ENCODE data around the gene TBX18.

TBX18 gene

GRCh38 chr6:84669945-84670344, 94.5 kb downstream of the TBX18 start:
- no peak for DNase-seq

GRCh38 chr6:84667252-84668213, 96.9 kb downstream of the TBX18 start:
- DNase-seq, result no peak

GRCh38 chr6:84665401-84665800, 99.0 kb downstream of the TBX18 start:
- no peak for DNase-seq

- no peak for DNase-seq
Measured at GRCh38 chr6:84663866-84664265, 100.5 kb downstream of the TBX18 start.

- DNase-seq, result no peak
Measured at GRCh38 chr6:84657486-84657885, 106.9 kb downstream of the TBX18 start.

- no peak for DNase-seq
Measured at GRCh38 chr6:84657025-84657424, 107.4 kb downstream of the TBX18 start.

- no peak for DNase-seq
Measured at GRCh38 chr6:84653027-84653551, 111.3 kb downstream of the TBX18 start.

- no peak for DNase-seq
Measured at GRCh38 chr6:84652356-84653026, 111.9 kb downstream of the TBX18 start.

- no peak for DNase-seq
Measured at GRCh38 chr6:84651583-84651982, 112.8 kb downstream of the TBX18 start.

GRCh38 chr6:84648444-84648843, 116.0 kb downstream of the TBX18 start:
- DNase-seq, result no peak

- DNase-seq, result no peak
Measured at GRCh38 chr6:84645563-84646266, 118.7 kb downstream of the TBX18 start.

GRCh38 chr6:84645000-84645399, 119.4 kb downstream of the TBX18 start:
- peak in 1 of 4 experiments; percentile 23 for DNase-seq

- peak in 1 of 4 experiments; percentile 43 for DNase-seq
Measured at GRCh38 chr6:84643778-84644177, 120.6 kb downstream of the TBX18 start.

GRCh38 chr6:84641076-84641475, 123.3 kb downstream of the TBX18 start:
- DNase-seq, result no peak

GRCh38 chr6:84639396-84639795, 125.0 kb downstream of the TBX18 start:
- no peak for DNase-seq

GRCh38 chr6:84638286-84638685, 126.1 kb downstream of the TBX18 start:
- DNase-seq, result no peak
